Endodermal cell (in vitro differentiated cells): ENCODE measurements around the gene CLEC2A. TPM values are rescaled to one million over a fixed set of nuclear protein-coding genes. Genes with fewer than 3 reads are reported as not detected.
"Not testable (repeated sequence)": the region's sequence is repeated elsewhere in the genome, so short reads cannot be mapped to it uniquely, and the experiment has no call there.

Experiments
- DNase-seq: peaks from one replicate; pipeline ENCODE4 v3.0.0-alpha.2; 2017
- H3K27ac ChIP-seq: 2 replicates; pipeline ENCODE4 v1.5.1; 2013; ENCODE audit warnings: mild to moderate bottlenecking, low read depth, low read length, moderate library complexity
- H3K27me3 ChIP-seq: 2 replicates; pipeline ENCODE4 v1.6.1; 2013; ENCODE audit warnings: mild to moderate bottlenecking, low read length, moderate library complexity; ENCODE audit not compliant: insufficient read depth, control insufficient read depth, poor library complexity, severe bottlenecking
- H3K36me3 ChIP-seq: 2 replicates; pipeline ENCODE4 v1.7.0; 2013; ENCODE audit warnings: mild to moderate bottlenecking, low read length, moderate library complexity; ENCODE audit not compliant: control insufficient read depth, insufficient read depth
- H3K4me1 ChIP-seq: one replicate; pipeline ENCODE4 v1.7.0; 2013; ENCODE audit warnings: low read length; ENCODE audit not compliant: control insufficient read depth, insufficient read depth
- H3K4me3 ChIP-seq: 2 replicates; pipeline ENCODE4 v1.5.1; 2013; ENCODE audit warnings: mild to moderate bottlenecking, low read length, moderate library complexity
- H3K9ac ChIP-seq: 2 replicates; pipeline ENCODE4 v1.6.1; 2013; ENCODE audit warnings: mild to moderate bottlenecking, low read length, moderate library complexity; ENCODE audit not compliant: poor library complexity, severe bottlenecking; ENCODE audit errors: extremely low read depth
- H3K9me3 ChIP-seq: 2 replicates; pipeline ENCODE4 v1.6.1; 2013; ENCODE audit warnings: mild to moderate bottlenecking, low read length, moderate library complexity; ENCODE audit not compliant: control insufficient read depth
- H3K27ac Mint-ChIP-seq: 2 replicates; pipeline ENCODE4 v1.8.0; 2020; ENCODE audit warnings: mixed read lengths
- H3K27me3 Mint-ChIP-seq: 2 replicates; pipeline ENCODE4 v1.8.0; 2021; ENCODE audit warnings: mild to moderate bottlenecking, mixed read lengths; ENCODE audit not compliant: insufficient read depth
- H3K36me3 Mint-ChIP-seq: 2 replicates; pipeline ENCODE4 v1.8.0; 2020; ENCODE audit warnings: low read depth, mixed read lengths
- H3K4me1 Mint-ChIP-seq: 2 replicates; pipeline ENCODE4 v1.8.0; 2020; ENCODE audit warnings: mixed read lengths
- H3K4me3 Mint-ChIP-seq: 2 replicates; pipeline ENCODE4 v1.8.0; 2020; ENCODE audit warnings: mild to moderate bottlenecking, moderate library complexity, mixed read lengths
- H3K9me3 Mint-ChIP-seq: 2 replicates; pipeline ENCODE4 v1.8.0; 2020; ENCODE audit warnings: mild to moderate bottlenecking, mixed read lengths
- whole genome bisulfite sequencing, 2 experiments: methylation state at CpG; one replicate each; pipeline versions ENCODE4 v1.1.5 to v1.1.7; 2013; ENCODE audit warnings: missing lambda C conversion rate in 2 of 2, mixed read lengths in 1 of 2; ENCODE audit not compliant: insufficient coverage in 1 of 2, insufficient read length in 1 of 2; 5-methylcytosine and 5-hydroxymethylcytosine counted together
- total RNA-seq, 2 donors: library from RNA; stranded (reverse); fragmentation: NEBNext Ultra II Directional in 1 of 2; extraction: Animal tissue kit (Norgen Biotek cat#: 25700) in 1 of 2; gene quantifications; 2 replicates in 1 of 2; 3 replicates in 1 of 2; pipeline ENCODE4 v1.2.1, GENCODE V29; 2021
- TF ChIP-seq, protein P1 (sequence below): fragments of 200-600 bp; sonication (generic); conservative IDR thresholded peaks from 2 replicates; pipeline ENCODE4 v1.5.0; 2021; ENCODE audit warnings: antibody characterized with exemption, mild to moderate bottlenecking

Gene CLEC2A
- total RNA-seq, 2 donors from 2014 or later: 3.8 TPM; not detected in 1

- H3K27me3 ChIP-seq: no peaks in the 10 kb centered on the region
- no peaks in the 10 kb centered on the region for H3K4me1 ChIP-seq
- Mint-ChIP-seq H3K9me3 (peaks cover 31% of the 10 kb centered on the region), H3K4me3 (no peak overlapping the region), H3K27me3 (no peaks in the 10 kb centered on the region), H3K36me3 (peaks cover 7% of the 10 kb centered on the region), H3K4me1 (no peaks in the 10 kb centered on the region), H3K27ac (no peak overlapping the region)
- no peak for DNase-seq
- H3K9me3 ChIP-seq: peaks cover 16% of the 10 kb centered on the region
- H3K27ac ChIP-seq: no peak overlapping the region
- no peak overlapping the region for H3K9ac ChIP-seq
- TF ChIP-seq, protein P1, sequence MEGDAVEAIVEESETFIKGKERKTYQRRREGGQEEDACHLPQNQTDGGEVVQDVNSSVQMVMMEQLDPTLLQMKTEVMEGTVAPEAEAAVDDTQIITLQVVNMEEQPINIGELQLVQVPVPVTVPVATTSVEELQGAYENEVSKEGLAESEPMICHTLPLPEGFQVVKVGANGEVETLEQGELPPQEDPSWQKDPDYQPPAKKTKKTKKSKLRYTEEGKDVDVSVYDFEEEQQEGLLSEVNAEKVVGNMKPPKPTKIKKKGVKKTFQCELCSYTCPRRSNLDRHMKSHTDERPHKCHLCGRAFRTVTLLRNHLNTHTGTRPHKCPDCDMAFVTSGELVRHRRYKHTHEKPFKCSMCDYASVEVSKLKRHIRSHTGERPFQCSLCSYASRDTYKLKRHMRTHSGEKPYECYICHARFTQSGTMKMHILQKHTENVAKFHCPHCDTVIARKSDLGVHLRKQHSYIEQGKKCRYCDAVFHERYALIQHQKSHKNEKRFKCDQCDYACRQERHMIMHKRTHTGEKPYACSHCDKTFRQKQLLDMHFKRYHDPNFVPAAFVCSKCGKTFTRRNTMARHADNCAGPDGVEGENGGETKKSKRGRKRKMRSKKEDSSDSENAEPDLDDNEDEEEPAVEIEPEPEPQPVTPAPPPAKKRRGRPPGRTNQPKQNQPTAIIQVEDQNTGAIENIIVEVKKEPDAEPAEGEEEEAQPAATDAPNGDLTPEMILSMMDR: no peak
- no peaks in the 10 kb centered on the region for H3K36me3 ChIP-seq
- no peak overlapping the region for H3K4me3 ChIP-seq
- WGBS, 2 experiments: 93 to 94% methylated on average over 2 of the region's 2 CpGs
Measured at GRCh38 chr12:9975614-9976013, 43.4 kb upstream of the CLEC2A start.

DNA sequence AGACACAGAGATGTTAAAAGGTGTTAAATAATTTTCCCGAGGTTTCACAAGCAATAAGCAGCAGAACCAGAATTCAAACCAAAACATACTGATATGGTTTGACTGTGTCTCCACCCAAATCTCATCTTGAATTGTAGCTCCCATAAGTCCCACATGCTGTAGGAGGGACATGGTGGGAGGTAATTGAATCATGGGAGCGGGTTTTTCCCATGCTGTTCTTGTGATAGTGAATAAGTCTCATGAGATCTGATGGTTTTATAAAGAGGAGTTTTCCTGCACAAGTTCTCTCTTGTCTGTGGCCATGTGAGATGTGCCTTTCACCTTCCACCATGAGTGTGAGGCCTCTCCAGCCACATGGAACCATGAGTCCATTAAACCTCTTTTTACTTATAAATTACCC lies 42.6 kb upstream of the CLEC2A start:
- H3K4me1 ChIP-seq, H3K27ac Mint-ChIP-seq, H3K4me1 Mint-ChIP-seq, H3K27ac ChIP-seq, H3K36me3 Mint-ChIP-seq, DNase-seq, H3K27me3 ChIP-seq, H3K9ac ChIP-seq, H3K4me3 Mint-ChIP-seq, H3K27me3 Mint-ChIP-seq, H3K4me3 ChIP-seq, H3K36me3 ChIP-seq: not testable (repeated sequence)
- 85 to 100% methylated on average over 2 of the region's 2 CpGs for WGBS, 2 experiments
- H3K9me3 Mint-ChIP-seq: peaks cover 31% of the 10 kb centered on the region
- H3K9me3 ChIP-seq: peaks cover 16% of the 10 kb centered on the region

DNA sequence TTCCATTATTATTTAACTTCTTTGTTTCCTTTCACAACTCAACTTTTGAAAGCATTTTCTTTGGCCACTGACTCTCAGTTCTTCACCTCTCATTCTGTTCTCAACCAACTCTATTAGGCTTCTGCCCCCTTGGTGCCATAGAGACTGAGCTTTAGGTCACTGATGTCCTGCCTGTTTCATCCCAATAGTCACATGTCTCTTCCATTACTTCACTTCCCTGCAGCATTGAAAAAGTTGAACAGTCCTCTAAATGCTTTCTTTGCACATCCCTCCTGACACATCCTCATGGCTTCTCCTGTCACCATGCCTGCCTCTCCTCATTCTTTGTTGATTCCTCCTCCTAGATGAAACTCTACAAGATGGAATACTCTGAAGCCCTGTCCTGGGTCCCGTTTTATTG lies 41.8 kb upstream of the CLEC2A start:
- Mint-ChIP-seq H3K9me3 (peaks cover 31% of the 10 kb centered on the region), H3K27ac (no peak overlapping the region), H3K4me3 (no peak overlapping the region), H3K27me3 (no peaks in the 10 kb centered on the region), H3K36me3 (peaks cover 7% of the 10 kb centered on the region), H3K4me1 (no peaks in the 10 kb centered on the region)
- DNase-seq: no peak
- no peaks in the 10 kb centered on the region for H3K36me3 ChIP-seq
- 86% methylated on average over 1 of the region's 1 CpG; no CpG with 5 or more reads in 1 of the 2 experiments for WGBS, 2 experiments
- H3K27me3 ChIP-seq: no peaks in the 10 kb centered on the region
- H3K4me3 ChIP-seq: no peak overlapping the region
- H3K9ac ChIP-seq: no peak overlapping the region
- no peak overlapping the region for H3K27ac ChIP-seq
- TF ChIP-seq, protein P1: no peak
- H3K4me1 ChIP-seq: no peaks in the 10 kb centered on the region
- peaks cover 16% of the 10 kb centered on the region for H3K9me3 ChIP-seq

DNA sequence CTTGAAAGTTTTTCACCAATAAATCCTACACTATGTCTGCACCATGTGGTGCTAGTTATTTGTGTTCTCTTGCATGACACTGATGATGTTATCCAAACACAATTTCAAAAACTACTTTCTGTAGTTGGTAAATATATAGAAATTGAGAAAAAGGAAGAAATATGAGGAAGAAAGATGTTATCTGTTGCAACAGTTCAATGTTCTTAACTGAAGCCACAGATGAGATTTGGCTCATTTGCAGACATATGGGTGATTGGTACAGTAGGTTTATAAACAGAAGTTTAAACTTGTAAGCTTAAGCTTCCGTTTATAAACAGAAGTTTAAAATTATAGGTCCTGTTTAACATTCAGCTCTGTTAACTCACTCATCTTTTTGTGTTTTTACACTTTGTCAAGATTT lies 39.0 kb upstream of the CLEC2A start, which contains the start of gene CLEC12A:
TSS of gene CLEC12A (plus strand) at position 229 of the 400 bp plus-strand sequence. CDS start 188 bp downstream, outside the sequence.
- H3K9me3 ChIP-seq: peaks cover 16% of the 10 kb centered on the region
- H3K36me3 ChIP-seq: no peaks in the 10 kb centered on the region
- no peak within 1 kb of the TSS for H3K27ac Mint-ChIP-seq
- H3K4me3 ChIP-seq: no peak within 1 kb of the TSS
- H3K27me3 ChIP-seq: no peaks in the 10 kb centered on the region
- H3K4me1 Mint-ChIP-seq: no peaks in the 10 kb centered on the region
- no peaks in the 10 kb centered on the region for H3K4me1 ChIP-seq
- H3K27ac ChIP-seq: no peak within 1 kb of the TSS
- no peak within 1 kb of the TSS for H3K4me3 Mint-ChIP-seq
- no peak for DNase-seq
- H3K36me3 Mint-ChIP-seq: peaks cover 7% of the 10 kb centered on the region
- H3K27me3 Mint-ChIP-seq: no peaks in the 10 kb centered on the region
- TF ChIP-seq, protein P1: no peak
- 92 to 100% methylated on average over 1 of the region's 1 CpG for WGBS, 2 experiments
- H3K9me3 Mint-ChIP-seq: peaks cover 35% of the 10 kb centered on the region
- no peak within 1 kb of the TSS for H3K9ac ChIP-seq
